Brain pericyte (primary cell): Measurements from ENCODE around the gene HDAC7.
"Not testable (repeated sequence)": the region's sequence is repeated elsewhere in the genome, so short reads cannot be mapped to it uniquely, and the experiment has no call there.

Experiments used
- DNase-seq: peaks from one replicate; pipeline ENCODE4 v3.0.0-alpha.2; 2012; ENCODE audit warnings: low read depth, low spot score

HDAC7 gene

GRCh38 chr12:47813511-47814196 is 6.0 kb downstream of the HDAC7 start:
- DNase-seq = no peak

GRCh38 chr12:47812797-47813510 is 6.7 kb downstream of the HDAC7 start:
- peak; percentile 46 for DNase-seq

DNA sequence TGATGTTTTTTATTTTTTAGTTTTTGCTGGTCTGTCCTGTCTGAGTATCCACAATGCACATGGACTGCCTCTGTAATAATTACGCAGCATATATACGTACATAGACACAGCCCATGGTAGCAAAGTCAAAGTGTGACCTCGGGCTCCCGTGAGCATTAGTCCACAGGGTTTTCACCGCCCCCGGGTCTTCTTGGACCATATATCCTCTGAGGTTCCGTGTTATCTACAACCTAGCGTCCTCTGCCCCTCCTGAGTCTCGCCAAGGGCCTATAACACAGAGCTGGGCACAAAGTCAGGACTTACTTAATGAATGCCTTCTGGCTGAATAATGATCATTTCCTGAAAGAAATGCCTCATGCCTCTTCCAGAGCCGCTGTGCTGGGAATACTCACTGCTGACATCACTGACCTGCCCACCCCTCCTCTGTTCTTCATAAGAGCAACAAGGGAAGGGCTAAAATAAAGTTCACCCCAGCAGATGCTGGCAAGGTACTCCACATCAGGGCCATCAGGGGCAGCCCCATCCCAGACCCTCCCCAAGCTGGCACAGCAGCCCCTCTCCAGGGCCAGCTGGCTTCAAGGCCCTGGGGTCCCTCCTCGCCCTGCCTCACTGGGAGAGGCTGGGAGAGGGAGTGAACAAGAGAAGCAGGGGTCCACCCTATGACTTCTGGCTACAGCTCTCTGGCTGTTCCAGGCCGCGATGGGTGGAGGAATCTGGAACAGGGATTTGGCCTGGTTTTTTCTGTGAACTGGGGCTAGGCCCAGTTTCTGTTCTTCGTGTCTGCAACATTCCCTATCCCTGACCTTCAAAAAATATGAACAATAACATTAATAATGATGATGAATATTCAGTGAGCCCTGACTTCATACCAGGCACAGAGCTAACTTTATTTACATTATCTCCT is 7.9 kb downstream of the HDAC7 start:
- DNase-seq = no peak

DNA sequence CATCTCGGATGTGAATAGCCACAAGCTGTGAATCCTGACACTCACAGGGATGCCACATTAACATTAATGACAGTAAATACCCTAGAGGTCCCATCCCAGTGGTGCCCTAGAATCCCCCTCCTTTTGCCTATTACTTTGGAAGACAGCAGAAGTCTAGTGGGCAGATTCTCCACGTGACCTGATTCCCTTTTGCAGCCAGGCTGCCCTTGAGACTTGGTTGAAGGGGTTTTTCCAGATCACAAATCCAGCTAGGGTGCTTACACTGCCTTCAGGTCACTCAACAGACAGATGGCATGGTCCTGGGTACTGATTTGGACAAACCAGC is 8.7 kb downstream of the HDAC7 start:
- DNase-seq = no peak

DNA sequence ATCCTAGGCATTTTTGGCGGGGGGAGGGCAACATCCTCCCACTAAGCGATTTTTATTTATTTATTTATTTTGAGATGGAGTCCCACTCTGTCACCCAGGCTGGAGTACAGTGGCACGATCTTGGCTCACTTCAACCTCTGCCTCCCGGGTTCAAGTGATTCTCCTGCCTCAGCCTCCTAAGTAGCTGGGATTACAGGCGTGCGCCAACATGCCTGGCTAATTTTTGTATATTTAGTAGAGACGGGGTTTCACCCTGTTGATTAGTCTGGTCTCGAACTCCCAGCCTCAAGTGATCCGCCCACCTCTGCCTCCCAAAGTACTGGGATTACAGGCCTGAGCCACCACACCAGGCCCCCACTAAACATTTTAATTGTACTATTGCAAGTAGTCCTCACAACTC is 10.2 kb downstream of the HDAC7 start:
- not testable (repeated sequence) for DNase-seq

DNA sequence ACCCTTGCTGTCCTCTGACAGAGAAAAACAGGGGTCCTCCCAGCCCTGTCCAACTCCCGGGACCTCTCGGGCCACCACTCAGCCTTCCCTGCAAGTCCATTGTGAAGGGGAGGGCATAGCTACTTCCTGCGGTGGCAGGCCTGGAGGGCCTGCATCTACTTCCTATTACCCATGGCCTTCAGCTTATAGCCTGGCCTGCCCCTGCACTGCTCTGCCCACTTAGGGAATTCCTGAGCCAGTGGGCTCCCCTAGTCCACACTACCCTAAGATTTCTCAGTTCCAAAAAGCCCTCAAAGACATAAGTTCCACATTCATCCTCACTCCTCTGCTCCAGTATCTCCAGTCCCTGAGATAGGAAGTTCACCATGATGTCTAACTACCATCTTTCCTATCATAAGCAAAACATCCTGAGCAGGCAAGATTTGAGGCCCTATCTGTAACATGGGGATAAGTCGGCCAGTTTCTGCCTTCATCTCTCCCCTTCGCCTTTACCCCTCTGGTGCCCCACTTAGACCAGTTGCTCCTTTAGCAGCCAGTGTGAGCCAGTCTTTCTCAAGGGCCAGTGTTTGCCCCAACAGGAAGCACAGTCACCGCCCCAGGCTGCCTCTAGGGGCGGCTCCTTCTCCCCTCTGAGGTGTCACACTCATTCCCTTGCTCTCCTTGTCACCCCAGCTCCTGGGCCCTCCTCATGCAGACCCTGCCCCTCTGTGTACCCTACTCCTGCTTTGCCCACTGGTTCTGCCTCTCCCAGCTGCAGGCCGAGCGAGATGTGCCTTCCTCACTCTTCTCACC is 10.9 kb downstream of the HDAC7 start:
- DNase-seq = no peak

GRCh38 chr12:47808050-47808449 is 11.7 kb downstream of the HDAC7 start:
- no peak for DNase-seq

GRCh38 chr12:47807338-47807737 is 12.4 kb downstream of the HDAC7 start:
- no peak for DNase-seq

DNA sequence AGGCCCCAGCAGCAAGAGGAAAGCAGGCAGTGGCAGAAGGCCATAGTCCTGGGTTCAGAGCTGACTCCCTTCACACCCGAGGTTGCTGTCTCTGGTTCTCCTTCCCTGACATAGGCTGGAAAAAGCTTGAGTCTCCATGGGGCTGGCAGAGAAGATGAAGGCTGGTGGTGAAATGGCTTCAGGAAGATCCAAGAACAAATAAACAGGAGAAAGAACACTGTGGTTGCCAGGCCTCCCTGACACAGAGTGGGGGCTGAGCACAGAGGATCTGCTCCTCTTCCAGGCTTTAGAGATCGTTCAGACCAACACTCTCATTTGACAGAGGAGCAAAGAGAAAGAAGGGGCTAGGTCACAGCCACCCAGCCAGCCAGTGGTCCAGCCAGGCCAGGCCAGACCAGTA is 14.3 kb downstream of the HDAC7 start:
- no peak for DNase-seq

DNA sequence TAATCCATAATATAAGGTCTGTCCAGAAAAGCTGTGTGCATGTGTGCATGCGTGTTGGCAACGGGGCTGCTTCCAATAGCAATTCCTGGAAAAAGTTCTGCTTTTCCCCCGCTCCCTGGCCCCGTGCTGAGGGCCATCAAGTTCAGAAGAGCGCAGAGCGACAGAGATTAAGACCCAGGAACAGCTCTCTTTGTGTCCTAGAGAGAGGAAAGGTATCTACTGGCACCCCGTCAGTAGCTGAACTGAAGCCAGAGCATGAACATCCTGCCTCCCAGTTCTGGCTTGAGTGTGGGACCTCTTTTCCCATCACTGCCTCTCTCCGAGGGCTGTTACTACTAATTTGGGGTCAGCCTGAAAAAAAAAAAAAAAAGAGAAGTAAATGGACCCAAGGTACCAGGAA is 15.5 kb downstream of the HDAC7 start:
- DNase-seq = no peak

GRCh38 chr12:47803191-47803875 is 16.4 kb downstream of the HDAC7 start:
- DNase-seq = no peak

- no peak for DNase-seq
Observed at GRCh38 chr12:47802312-47802711, 17.4 kb downstream of the HDAC7 start.

- no peak for DNase-seq
Observed at GRCh38 chr12:47801904-47802246, 17.8 kb downstream of the HDAC7 start.

DNA sequence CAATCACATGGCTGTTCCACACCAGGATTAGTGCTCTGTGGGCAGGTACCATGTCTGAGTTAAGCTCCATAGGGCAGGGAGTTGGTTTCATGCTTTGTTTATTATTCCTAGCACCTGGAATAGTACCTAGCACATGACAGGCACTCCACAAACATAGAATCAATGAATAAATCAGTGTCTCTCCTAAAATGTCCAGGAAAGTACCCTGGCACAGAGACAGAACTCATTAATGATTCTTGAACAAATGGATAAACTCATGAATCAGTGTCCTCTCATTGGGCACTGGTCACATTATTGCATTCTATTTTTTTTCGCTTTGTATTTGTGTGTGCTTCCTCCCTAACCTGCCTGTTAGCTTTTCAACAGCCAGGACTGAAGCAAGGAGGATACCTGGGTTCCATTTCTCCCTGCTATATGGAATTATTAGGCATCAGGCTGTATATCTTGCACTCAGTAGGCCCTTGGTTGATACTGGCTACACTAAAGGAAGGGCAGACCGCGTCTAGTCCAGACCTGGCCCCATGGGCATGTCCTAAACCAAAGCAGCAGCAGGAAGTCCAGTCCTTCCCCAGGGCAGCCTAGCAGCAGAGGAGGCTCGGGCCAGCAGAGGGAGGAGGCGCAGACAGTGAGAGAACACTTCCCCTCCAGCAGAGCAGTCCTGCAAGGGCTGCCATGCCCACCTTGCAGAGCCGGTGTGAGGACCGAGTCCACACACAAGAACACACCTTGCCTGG is 18.4 kb downstream of the HDAC7 start:
- DNase-seq = no peak

DNA sequence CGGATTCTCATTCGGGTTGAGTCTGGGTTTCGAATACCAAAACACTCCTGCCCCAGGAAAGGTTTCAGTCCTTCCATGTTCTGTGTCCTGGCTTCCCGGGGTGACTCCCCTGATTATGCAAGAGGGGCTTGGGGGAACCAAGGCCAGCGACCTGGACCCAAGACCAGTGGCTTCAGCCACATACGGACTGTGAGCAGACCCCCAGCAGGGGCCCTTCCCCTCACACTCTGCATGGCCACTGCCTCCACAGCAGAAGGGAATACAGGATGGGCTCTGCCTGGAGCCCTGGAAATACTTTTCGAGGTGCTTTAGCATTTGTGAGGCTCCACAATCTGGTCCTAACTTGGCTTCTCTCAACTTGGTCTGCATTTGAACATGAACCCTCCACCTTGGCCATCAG is 19.1 kb downstream of the HDAC7 start:
- no peak for DNase-seq

- DNase-seq = no peak
Observed at GRCh38 chr12:47799357-47799955, 20.2 kb downstream of the HDAC7 start.

- DNase-seq = no peak
Observed at GRCh38 chr12:47798382-47798948, 21.2 kb downstream of the HDAC7 start.

DNA sequence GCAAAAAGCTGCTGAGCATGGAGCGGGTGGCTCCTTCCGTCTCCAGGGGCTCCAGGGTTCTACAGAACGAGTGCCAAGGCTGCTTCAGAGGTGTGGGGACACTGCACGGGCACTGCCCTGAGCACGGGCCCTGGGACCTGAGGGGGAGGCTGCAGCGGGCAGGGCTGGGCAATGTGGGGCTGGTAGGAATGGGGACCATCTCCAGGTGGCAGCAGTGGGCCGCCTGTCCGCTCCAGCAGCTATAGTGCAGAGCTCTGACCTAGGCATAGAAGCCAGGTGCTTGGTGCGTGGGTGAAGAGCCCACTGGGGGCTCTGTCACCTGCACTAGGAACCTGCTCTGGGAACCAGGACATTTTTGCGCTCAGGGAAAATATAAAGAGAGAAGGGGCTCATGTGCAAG is 22.3 kb downstream of the HDAC7 start:
- DNase-seq = no peak

GRCh38 chr12:47795814-47796411 is 23.8 kb downstream of the HDAC7 start:
- no peak for DNase-seq
